ENCODE measurements around the gene ZBTB16.

DNA sequence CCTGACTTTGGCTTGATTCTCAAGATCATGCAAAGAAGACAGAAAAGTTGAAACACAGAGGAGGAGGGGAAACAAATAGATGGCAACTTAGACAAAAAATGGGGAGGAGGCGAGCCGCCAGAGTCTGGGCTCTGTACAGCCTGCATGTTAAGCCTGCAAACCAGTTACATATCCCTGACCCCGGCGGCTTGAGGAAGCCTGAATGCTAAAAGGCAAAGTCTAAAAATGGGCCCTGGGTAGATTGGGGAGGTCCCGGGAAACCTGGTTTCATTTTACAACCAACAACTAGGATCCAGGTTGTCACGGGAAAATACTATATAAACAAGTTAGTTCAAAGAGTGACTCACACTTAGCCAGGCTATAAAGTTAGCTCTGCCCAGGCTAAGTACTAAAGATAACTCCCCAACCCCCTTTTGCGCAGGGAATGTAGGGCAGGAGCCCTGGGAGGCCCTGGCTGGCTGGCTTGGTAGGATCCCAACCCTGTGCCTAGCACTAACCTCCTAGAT, 18.8 kb upstream of the ZBTB16 start:
- TF ChIP-seq POLR2AphosphoS5 (IDR thresholded peaks at IDR 0.05; ENCODE audit: borderline replicate concordance, low read depth, low read length) (no peak), EZH2 (IDR thresholded peaks at IDR 0.05) (no peak)
